Spinal cord (tissue), 10 donors: Measurements from ENCODE around the gene OR11L1. TPM values are rescaled to one million over a fixed set of nuclear protein-coding genes. Genes with fewer than 3 reads are reported as not detected.

Source experiments
- DNase-seq, 6 donors: peaks; one replicate each; pipeline versions ENCODE4 v3.0.0 to v3.0.0-alpha.2; 2013 to 2015; ENCODE audit warnings: low spot score in 6 of 6, low read depth in 4 of 6
- H3K27ac ChIP-seq: one replicate; pipeline ENCODE4 v1.5.1; 2013; ENCODE audit warnings: low read depth, low read length, control low read depth
- H3K27me3 ChIP-seq: one replicate; pipeline ENCODE4 v1.6.1; 2013; ENCODE audit warnings: low read length; ENCODE audit not compliant: control insufficient read depth, insufficient read depth
- H3K36me3 ChIP-seq: one replicate; pipeline ENCODE4 v1.6.1; 2013; ENCODE audit warnings: low read length; ENCODE audit not compliant: control insufficient read depth, insufficient read depth
- H3K4me1 ChIP-seq: one replicate; pipeline ENCODE4 v1.6.1; 2013; ENCODE audit warnings: low read length; ENCODE audit not compliant: control insufficient read depth, insufficient read depth
- H3K4me3 ChIP-seq: one replicate; pipeline ENCODE4 v1.5.1; 2013; ENCODE audit warnings: low read depth, low read length, control low read depth
- H3K9me3 ChIP-seq: one replicate; pipeline ENCODE4 v1.6.1; 2013; ENCODE audit warnings: low read length; ENCODE audit not compliant: control insufficient read depth, insufficient read depth
- WGBS: methylation state at CpG from one replicate; pipeline ENCODE4 v1.1.5; 2013; ENCODE audit warnings: missing lambda C conversion rate; ENCODE audit not compliant: insufficient coverage; 5-methylcytosine and 5-hydroxymethylcytosine counted together
- long read RNA-seq, 4 donors: transcript quantifications; one replicate each; lab custom pipeline, GENCODE V29; 2026
- polyA plus RNA-seq, 2 donors: library from polyadenylated mRNA; unstranded; fragments of 120-200 nt; gene quantifications; one replicate each; pipeline ENCODE4 v1.2.1, GENCODE V29; 2013; ENCODE audit not compliant: insufficient read length in 2 of 2
- total RNA-seq, 2 donors: library from RNA; depleted of rRNA in 1 of 2; stranded (reverse); fragments of 120-200 nt in 1 of 2; fragments of >200 nt in 1 of 2; gene quantifications; one replicate each; pipeline versions ENCODE4 v1.2.3 to v1.2.4, GENCODE V29; 2013 to 2014
- donor health status: healthy.

The OR11L1 gene, protein sequence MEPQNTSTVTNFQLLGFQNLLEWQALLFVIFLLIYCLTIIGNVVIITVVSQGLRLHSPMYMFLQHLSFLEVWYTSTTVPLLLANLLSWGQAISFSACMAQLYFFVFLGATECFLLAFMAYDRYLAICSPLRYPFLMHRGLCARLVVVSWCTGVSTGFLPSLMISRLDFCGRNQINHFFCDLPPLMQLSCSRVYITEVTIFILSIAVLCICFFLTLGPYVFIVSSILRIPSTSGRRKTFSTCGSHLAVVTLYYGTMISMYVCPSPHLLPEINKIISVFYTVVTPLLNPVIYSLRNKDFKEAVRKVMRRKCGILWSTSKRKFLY
- total RNA-seq (not detected), polyA plus RNA-seq (not detected)
- long read RNA-seq, donor 1 = 0 reads
- long read RNA-seq, donor 2 = 0 reads
- long read RNA-seq, donor 3 = 0 reads
- long read RNA-seq, donor 4 = 0 reads

DNA sequence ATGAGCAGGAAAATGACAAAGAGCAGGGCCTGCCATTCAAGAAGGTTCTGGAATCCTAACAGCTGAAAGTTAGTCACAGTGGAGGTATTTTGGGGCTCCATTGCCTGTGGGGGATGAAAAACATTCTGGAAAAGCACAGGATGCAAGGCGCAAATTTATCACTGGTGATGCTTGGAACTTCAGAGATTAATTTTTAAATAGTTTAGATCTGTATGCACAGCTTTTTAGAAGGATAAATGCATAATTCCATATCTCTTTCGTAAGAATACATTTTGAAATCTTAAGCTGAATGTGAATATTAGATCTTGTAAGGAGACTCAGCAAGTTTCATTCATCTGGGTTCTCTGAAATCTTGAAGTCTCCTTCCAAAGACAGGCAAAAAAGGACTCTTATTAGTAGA, at the start of gene OR11L1:
Gene OR11L1, minus strand, starts transcription at position 101 of the 400 bp plus-strand sequence. Its CDS starts 0 bp downstream, at position 101.
- no peak for DNase-seq
- no peaks in the 10 kb centered on the region for H3K9me3 ChIP-seq
- no peaks in the 10 kb centered on the region for H3K4me1 ChIP-seq
- no peaks in the 10 kb centered on the region for H3K36me3 ChIP-seq
- no peak within 1 kb of the TSS for H3K4me3 ChIP-seq
- no peaks in the 10 kb centered on the region for H3K27me3 ChIP-seq
- WGBS = no CpG with 5 or more reads among the region's 2 CpGs
- H3K27ac ChIP-seq = no peak within 1 kb of the TSS

DNA sequence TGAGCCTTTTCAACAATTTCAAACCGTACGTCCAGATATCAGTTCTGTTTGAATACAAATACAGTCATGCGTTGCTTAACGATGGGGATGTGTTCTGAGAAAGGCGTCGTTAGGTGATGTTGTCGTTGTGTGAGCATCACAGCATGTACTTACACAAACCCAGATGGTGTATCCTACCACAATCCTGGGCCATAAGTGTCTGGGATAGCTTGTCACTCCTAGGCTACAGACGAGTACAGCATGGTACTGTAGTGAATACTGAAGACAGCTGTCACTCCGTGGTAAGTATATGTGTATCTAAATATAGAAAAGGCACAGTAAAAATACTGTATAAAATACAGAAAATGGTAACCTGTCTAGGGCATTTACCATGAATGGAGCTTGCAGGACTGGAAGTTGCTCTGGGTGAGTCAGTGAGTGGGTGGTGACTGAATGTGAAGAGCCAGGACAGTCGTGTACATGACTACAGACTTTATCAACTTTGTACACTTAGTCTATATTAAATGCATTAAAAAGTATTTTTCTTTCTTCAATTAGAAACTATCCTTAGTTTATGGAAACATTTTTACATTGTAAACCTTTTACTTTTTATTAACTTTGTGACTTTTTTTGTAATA, 43.2 kb upstream of the OR11L1 start:
- DNase-seq = peak in 1 of 6 donors; percentile 1
- Histone ChIP-seq H3K9me3 (no peaks in the 10 kb centered on the region), H3K27ac (no peak overlapping the region), H3K4me1 (no peaks in the 10 kb centered on the region), H3K4me3 (no peak overlapping the region), H3K36me3 (no peaks in the 10 kb centered on the region), H3K27me3 (no peaks in the 10 kb centered on the region)
- 94% methylated on average over 2 of the region's 10 CpGs for WGBS

DNA sequence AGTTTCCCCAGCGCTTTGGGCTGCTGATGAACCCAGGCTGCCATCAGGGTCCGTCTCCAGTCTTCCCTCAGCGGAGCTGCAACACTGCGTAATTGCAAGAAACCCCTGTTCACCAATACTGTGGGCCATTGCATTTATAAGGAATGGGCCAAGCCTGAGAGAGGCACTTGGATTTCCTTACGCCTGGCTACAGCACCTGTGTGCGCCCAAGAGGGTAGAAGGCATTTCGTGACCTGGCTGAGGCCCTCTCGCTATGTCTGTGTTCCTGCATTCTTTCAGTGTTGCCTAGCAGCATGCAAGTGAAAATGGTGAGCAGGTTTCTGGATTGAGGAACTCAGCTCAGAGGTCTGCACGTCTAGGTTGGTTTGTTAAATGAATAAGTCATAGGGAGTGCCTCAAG, 41.6 kb upstream of the OR11L1 start:
- peak in 1 of 6 donors; percentile 5 for DNase-seq

DNA sequence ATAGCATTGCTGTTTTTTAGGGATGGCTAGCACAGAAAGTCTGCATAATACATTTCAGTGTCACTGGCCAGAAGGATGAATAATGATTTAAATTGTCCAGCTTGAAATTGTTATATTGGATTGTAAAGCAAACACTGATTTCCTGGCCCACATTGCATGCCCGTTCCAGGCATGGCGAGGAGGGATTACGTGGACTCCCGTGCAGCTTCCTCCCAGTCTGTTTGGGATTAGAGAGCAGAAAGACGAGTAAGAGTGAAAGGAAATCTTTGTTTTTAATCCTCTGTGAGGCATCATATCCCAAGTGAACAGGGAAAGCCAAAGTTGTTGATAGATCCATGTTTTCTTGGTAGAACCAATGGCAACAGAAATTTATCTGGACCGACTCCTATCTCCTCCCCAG, 23.7 kb upstream of the OR11L1 start:
- Histone ChIP-seq H3K9me3 (peaks cover 4% of the 10 kb centered on the region), H3K27me3 (no peaks in the 10 kb centered on the region), H3K36me3 (peaks cover 8% of the 10 kb centered on the region), H3K4me3 (no peak overlapping the region), H3K27ac (no peak overlapping the region), H3K4me1 (no peaks in the 10 kb centered on the region)
- WGBS = 88% methylated on average over 5 of the region's 6 CpGs
- DNase-seq = no peak

More for the DNA sequence above, 41.6 kb upstream of the OR11L1 start:
- no peak overlapping the region for H3K27ac ChIP-seq
- H3K4me3 ChIP-seq = no peak overlapping the region
- 75% methylated on average over 8 of the region's 9 CpGs for WGBS
- H3K4me1 ChIP-seq = no peaks in the 10 kb centered on the region
- no peaks in the 10 kb centered on the region for H3K9me3 ChIP-seq
- H3K36me3 ChIP-seq = no peaks in the 10 kb centered on the region
- H3K27me3 ChIP-seq = no peaks in the 10 kb centered on the region

DNA sequence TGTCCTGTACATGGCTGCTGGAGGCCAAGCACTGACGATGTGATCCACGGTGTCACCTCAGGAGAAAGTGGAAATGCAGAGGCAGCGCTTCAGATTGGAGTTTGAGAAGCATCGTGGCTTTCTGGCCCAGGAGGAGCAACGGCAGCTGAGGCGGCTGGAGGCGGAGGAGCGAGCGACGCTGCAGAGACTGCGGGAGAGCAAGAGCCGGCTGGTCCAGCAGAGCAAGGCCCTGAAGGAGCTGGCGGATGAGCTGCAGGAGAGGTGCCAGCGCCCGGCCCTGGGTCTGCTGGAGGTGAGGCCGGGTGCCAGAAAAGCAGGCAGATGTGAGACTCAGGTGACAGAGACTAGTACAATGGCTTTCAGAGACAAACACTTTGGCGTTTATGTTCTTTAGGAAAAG, 22.9 kb upstream of the OR11L1 start:
- Histone ChIP-seq H3K27ac (no peak overlapping the region), H3K9me3 (no peaks in the 10 kb centered on the region), H3K4me1 (no peaks in the 10 kb centered on the region), H3K27me3 (no peaks in the 10 kb centered on the region), H3K36me3 (peaks cover 8% of the 10 kb centered on the region), H3K4me3 (no peak overlapping the region)
- no peak for DNase-seq
- WGBS = 87% methylated on average over 16 of the region's 17 CpGs

DNA sequence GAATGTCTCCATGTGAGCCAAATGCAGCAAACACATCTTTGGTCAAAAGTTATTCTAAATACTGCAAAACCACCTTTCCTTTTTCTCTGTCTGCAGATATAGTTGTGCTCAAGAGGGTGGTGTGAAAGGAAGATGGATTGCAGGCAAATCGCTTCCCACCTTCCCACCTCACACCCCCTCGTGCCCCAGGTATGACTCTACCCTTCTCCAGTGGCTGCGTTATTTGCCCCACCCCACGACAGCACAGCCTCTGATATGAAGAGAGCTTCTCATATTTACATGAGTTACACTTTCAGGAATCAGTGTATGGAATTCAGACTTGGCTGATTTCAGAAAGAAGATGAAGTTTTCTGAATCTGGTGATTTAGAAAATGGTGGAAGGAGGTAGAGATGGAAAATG, 21.1 kb upstream of the OR11L1 start:
- Histone ChIP-seq H3K36me3 (peaks cover 5% of the 10 kb centered on the region), H3K4me3 (no peak overlapping the region), H3K27ac (no peak overlapping the region), H3K27me3 (no peaks in the 10 kb centered on the region), H3K4me1 (peaks cover 3% of the 10 kb centered on the region), H3K9me3 (no peaks in the 10 kb centered on the region)
- no CpG with 5 or more reads among the region's 4 CpGs for WGBS
- no peak for DNase-seq

DNA sequence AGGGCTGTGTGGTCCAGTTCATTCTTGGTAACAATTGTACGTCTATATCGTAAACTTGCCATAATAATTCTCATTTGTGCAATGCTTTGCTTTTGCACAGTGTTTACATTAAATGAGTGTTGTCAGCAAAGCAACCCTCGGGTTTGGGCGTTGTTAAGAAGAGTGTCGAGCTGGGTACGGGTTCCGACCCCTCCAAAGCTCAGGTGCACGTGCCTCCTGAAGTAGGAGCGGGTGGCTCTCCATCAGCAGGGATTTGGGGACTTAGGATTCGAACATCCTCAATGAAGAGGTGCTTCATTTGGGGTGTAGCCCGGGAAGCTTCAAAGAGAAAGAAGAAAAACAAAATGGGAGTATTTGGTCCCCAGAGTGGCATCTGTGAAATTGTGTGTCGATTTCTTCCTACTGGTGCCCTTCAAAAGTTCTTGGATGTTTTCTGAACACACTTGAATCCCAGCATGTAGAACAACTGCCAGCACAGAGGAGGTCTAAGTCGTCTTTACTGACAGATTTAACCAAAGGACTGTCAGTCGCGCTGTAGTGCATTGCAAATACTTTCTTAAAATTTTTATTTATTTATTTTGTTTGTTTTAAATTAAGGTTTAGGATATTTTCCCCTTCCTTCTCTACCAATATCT, 16.4 kb upstream of the OR11L1 start:
- peak overlapping the region; percentile 36 for H3K4me3 ChIP-seq

DNA sequence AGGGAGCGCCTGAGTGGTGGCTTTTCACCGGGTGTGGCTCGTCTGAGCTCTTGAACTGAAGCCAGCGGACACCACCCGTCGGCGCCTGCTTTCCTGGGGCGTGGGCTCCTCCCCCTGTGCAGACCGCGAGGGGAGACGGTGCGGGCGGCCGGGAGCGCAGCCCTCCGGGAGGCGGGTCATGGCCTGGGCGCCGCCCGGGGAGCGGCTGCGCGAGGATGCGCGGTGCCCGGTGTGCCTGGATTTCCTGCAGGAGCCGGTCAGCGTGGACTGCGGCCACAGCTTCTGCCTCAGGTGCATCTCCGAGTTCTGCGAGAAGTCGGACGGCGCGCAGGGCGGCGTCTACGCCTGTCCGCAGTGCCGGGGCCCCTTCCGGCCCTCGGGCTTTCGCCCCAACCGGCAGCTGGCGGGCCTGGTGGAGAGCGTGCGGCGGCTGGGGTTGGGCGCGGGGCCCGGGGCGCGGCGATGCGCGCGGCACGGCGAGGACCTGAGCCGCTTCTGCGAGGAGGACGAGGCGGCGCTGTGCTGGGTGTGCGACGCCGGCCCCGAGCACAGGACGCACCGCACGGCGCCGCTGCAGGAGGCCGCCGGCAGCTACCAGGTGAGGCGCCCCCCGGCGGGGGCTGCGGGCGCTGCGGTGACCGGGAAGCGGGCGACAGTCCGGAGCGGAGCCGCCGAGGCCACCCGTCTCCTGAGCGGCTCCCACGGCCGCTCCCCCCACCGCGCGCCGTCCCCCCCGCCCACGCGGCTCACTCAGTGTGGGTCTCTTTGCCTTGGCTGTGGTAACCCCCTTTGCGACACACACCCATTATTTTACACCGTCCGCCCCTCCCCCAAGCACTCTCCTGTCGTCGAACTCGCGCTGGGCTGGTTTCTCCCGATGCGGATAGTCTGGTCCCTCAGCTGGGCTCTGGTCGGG, 15.6 kb upstream of the OR11L1 start, which contains the start of gene TRIM58:
Gene TRIM58, plus strand, starts transcription at position 119 of the 916 bp plus-strand sequence. Its CDS starts 60 bp downstream, at position 179.
- Histone ChIP-seq H3K27ac (no peak within 1 kb of the TSS), H3K9me3 (no peaks in the 10 kb centered on the region), H3K4me1 (peaks cover 5% of the 10 kb centered on the region), H3K27me3 (no peaks in the 10 kb centered on the region), H3K4me3 (peak within 1 kb of the TSS; percentile 36), H3K36me3 (no peaks in the 10 kb centered on the region)
- peak in 4 of 6 donors; percentile 9 to 76 (median 31) for DNase-seq
- under 1% methylated on average over 102 of the region's 109 CpGs for WGBS

More for the DNA sequence above, 16.4 kb upstream of the OR11L1 start:
- Histone ChIP-seq H3K36me3 (no peaks in the 10 kb centered on the region), H3K9me3 (no peaks in the 10 kb centered on the region), H3K27me3 (no peaks in the 10 kb centered on the region), H3K4me1 (peaks cover 5% of the 10 kb centered on the region), H3K27ac (no peak overlapping the region)
- DNase-seq = peak in 2 of 6 donors; percentile 4 to 5
- WGBS = 41% methylated on average over 9 of the region's 15 CpGs

DNA sequence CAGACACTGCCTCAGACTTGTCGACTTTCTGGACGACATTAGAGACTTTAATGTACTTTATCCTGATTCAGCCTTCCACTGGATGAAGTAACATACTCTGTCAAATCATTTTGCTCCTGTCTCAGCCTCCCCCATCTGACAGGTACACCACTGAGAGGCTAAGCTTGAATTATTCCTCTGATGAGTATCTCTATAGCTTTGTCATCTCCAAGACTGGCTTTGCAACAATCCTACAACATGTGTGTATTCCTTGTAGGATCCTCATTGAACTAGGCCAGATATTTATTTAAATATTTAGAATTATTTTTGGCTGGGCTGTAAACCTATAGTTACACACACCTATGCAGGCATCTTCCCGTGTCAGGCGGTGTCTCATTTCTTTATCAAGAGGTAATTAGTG, 14.2 kb upstream of the OR11L1 start:
- 84% methylated on average over 2 of the region's 4 CpGs for WGBS
- DNase-seq = no peak
- H3K36me3 ChIP-seq = no peaks in the 10 kb centered on the region

More for the DNA sequence above, 14.2 kb upstream of the OR11L1 start:
- peaks cover 5% of the 10 kb centered on the region for H3K4me1 ChIP-seq
- no peak overlapping the region for H3K27ac ChIP-seq
- no peaks in the 10 kb centered on the region for H3K27me3 ChIP-seq
- no peak overlapping the region for H3K4me3 ChIP-seq
- H3K9me3 ChIP-seq = no peaks in the 10 kb centered on the region
